ENCODE data around the gene SH3D19.

DNA sequence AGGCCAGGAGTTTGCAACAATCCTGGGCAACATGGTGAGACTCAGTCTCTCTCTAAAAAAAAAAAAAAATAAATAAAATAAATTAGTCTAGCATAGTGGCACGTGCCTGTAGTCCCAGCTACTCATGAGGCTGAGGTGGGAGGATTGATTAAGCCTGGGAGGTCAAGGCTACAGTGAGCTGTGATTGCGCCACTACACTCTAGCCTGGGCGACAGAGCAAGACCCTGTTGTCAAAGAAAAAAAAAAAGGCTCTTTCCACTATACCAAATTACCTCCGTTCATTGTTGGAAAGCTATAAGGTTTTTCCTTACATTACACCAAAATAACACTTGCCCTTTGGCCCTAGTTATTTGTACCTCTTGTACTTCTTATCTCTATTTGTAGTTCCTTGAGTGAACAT is 58.3 kb downstream of the SH3D19 start:
- no peak for TF ChIP-seq CTCF (IDR thresholded peaks at IDR 0.05)
- no peak for TF ChIP-seq POLR2A (IDR thresholded peaks at IDR 0.05)

Data from Peyer's patch (tissue), 4 donors.